GM12878 (cell line): ENCODE measurements around the gene PHLPP1. TPM values are rescaled to one million over a fixed set of nuclear protein-coding genes. Genes with fewer than 3 reads are reported as not detected.

Experiments used
- KAT2A ChIP-seq: conservative IDR thresholded peaks from 2 replicates; pipeline ENCODE4 v1.6.1; 2011; ENCODE audit warnings: low read depth, low read length; ENCODE audit not compliant: control insufficient read depth
- RBBP5 ChIP-seq: fragments of 200-600 bp; sonication (generic); conservative IDR thresholded peaks from 2 replicates; pipeline ENCODE4 v1.6.1; 2016
- RCOR1 ChIP-seq: conservative IDR thresholded peaks from 2 replicates; pipeline ENCODE4 v1.6.1; 2012; ENCODE audit warnings: low read depth, low read length, improper control_type of control experiment
- SIN3A ChIP-seq: IDR thresholded peaks from 2 replicates; pipeline ENCODE4 v1.6.1; 2012; ENCODE audit warnings: low read depth, low read length, improper control_type of control experiment
- SMAD5 ChIP-seq: IDR thresholded peaks from 2 replicates; pipeline ENCODE4 v1.6.1; 2016; ENCODE audit warnings: antibody characterized with exemption, low read depth
- ZZZ3 ChIP-seq: IDR thresholded peaks from 2 replicates; pipeline ENCODE4 v1.6.1; 2011; ENCODE audit warnings: low read depth; ENCODE audit not compliant: control insufficient read depth, insufficient read length
- polyA plus RNA-seq, 11 experiments: library from polyadenylated mRNA; depleted of rRNA in 4 of 11; unstranded in 6 of 11; stranded (reverse) in 5 of 11; fragments of >200 nt; fragmentation: Nextera tagmentation in 4 of 11; fragmentation: Illumina TruSeq in 1 of 11; extraction: Ambion mirVana in 4 of 11; extraction: Trizol in 1 of 11; gene quantifications; 1 replicate in 1 of 11; 2 replicates in 10 of 11; pipeline versions ENCODE4 v1.2.1 to v1.2.3, GENCODE V29; 2011 to 2016; ENCODE audit warnings: inconsistent platforms in 2 of 11, missing spikeins in 2 of 11, low read depth in 1 of 11
- total RNA-seq, 4 experiments: library from RNA; depleted of rRNA in 3 of 4; stranded (reverse); fragments of >200 nt in 3 of 4; fragmentation: Illumina TruSeq in 1 of 4; extraction: Trizol in 1 of 4; gene quantifications; 2 replicates each; pipeline versions ENCODE4 v1.2.1 to v1.2.3, GENCODE V29; 2013 to 2021
- TF ChIP-seq, protein P1 (sequence below): fragments of 450-650 bp; IDR thresholded peaks from 2 replicates; pipeline ENCODE4 v1.6.1; 2017; ENCODE audit warnings: antibody characterized with exemption, mild to moderate bottlenecking, moderate library complexity
- TF ChIP-seq, protein P2 (sequence below): IDR thresholded peaks from 2 replicates; pipeline ENCODE4 v1.6.1; 2012; ENCODE audit warnings: low read length, inconsistent platforms
- TF ChIP-seq, protein P3 (sequence below): fragments of 150-350 bp; IDR thresholded peaks from 2 replicates; pipeline ENCODE4 v1.6.1; 2014; ENCODE audit warnings: mild to moderate bottlenecking, low read depth, low read length

The PHLPP1 gene
- total and polyA plus RNA-seq, 10 of the 15 experiments (the other 5 are each of a cell fraction or from before 2014, with no cell fraction given): 0.42 to 7.0 (median 1.9) TPM

DNA sequence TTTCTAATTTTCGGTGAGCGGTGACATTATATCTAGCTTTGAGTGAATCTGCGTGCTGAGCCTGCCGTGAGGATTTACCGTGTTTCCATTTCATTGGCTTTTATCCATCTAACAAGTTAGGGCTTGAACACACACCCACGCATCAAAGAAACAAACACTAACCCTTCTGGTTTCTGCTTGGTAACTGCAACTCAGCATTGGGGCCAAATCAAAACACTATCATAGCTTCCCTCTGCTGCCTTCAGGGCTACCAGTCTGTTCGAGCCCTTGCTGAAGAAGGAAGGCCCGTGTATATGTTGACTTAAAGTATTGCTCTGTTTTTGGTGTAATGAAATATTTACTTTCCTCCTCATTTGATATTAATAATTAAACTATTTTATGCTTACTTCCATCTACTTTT lies 227.2 kb downstream of the PHLPP1 start (continued):
- TF ChIP-seq RCOR1: no peak
- TF ChIP-seq RBBP5: no peak
- TF ChIP-seq SIN3A: no peak
- TF ChIP-seq, protein P1, sequence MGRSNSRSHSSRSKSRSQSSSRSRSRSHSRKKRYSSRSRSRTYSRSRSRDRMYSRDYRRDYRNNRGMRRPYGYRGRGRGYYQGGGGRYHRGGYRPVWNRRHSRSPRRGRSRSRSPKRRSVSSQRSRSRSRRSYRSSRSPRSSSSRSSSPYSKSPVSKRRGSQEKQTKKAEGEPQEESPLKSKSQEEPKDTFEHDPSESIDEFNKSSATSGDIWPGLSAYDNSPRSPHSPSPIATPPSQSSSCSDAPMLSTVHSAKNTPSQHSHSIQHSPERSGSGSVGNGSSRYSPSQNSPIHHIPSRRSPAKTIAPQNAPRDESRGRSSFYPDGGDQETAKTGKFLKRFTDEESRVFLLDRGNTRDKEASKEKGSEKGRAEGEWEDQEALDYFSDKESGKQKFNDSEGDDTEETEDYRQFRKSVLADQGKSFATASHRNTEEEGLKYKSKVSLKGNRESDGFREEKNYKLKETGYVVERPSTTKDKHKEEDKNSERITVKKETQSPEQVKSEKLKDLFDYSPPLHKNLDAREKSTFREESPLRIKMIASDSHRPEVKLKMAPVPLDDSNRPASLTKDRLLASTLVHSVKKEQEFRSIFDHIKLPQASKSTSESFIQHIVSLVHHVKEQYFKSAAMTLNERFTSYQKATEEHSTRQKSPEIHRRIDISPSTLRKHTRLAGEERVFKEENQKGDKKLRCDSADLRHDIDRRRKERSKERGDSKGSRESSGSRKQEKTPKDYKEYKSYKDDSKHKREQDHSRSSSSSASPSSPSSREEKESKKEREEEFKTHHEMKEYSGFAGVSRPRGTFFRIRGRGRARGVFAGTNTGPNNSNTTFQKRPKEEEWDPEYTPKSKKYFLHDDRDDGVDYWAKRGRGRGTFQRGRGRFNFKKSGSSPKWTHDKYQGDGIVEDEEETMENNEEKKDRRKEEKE: no peak
- TF ChIP-seq KAT2A: no peak
- TF ChIP-seq, protein P2, sequence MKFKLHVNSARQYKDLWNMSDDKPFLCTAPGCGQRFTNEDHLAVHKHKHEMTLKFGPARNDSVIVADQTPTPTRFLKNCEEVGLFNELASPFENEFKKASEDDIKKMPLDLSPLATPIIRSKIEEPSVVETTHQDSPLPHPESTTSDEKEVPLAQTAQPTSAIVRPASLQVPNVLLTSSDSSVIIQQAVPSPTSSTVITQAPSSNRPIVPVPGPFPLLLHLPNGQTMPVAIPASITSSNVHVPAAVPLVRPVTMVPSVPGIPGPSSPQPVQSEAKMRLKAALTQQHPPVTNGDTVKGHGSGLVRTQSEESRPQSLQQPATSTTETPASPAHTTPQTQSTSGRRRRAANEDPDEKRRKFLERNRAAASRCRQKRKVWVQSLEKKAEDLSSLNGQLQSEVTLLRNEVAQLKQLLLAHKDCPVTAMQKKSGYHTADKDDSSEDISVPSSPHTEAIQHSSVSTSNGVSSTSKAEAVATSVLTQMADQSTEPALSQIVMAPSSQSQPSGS: no peak
- TF ChIP-seq, protein P3, sequence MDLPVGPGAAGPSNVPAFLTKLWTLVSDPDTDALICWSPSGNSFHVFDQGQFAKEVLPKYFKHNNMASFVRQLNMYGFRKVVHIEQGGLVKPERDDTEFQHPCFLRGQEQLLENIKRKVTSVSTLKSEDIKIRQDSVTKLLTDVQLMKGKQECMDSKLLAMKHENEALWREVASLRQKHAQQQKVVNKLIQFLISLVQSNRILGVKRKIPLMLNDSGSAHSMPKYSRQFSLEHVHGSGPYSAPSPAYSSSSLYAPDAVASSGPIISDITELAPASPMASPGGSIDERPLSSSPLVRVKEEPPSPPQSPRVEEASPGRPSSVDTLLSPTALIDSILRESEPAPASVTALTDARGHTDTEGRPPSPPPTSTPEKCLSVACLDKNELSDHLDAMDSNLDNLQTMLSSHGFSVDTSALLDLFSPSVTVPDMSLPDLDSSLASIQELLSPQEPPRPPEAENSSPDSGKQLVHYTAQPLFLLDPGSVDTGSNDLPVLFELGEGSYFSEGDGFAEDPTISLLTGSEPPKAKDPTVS: no peak
- no peak for TF ChIP-seq SMAD5
- TF ChIP-seq ZZZ3: no peak
